Muscle of leg (tissue), 11 donors: ENCODE results near the gene SPEM1. TPM values are rescaled to one million over a fixed set of nuclear protein-coding genes. Genes with fewer than 3 reads are reported as not detected.

Source experiments
- DNase-seq: peaks from one replicate; pipeline ENCODE4 v3.0.0; 2013
- H3K27ac ChIP-seq: one replicate; pipeline ENCODE4 v1.5.1; 2013; ENCODE audit warnings: mild to moderate bottlenecking, low read length, control low read depth
- H3K27me3 ChIP-seq: one replicate; pipeline ENCODE4 v1.6.1; 2013; ENCODE audit warnings: low read length; ENCODE audit not compliant: control insufficient read depth, insufficient read depth
- H3K36me3 ChIP-seq: one replicate; pipeline ENCODE4 v1.6.1; 2013; ENCODE audit warnings: low read length; ENCODE audit not compliant: control insufficient read depth, insufficient read depth
- H3K4me1 ChIP-seq: one replicate; pipeline ENCODE4 v1.6.1; 2013; ENCODE audit warnings: low read length; ENCODE audit not compliant: control insufficient read depth, insufficient read depth
- H3K4me3 ChIP-seq: one replicate; pipeline ENCODE4 v1.5.1; 2013; ENCODE audit warnings: low read length, control low read depth
- H3K9me3 ChIP-seq: replicated peaks from 2 replicates; pipeline ENCODE4 v1.6.1; 2013; ENCODE audit warnings: low read depth, low read length; ENCODE audit not compliant: control insufficient read depth
- WGBS: methylation state at CpG from one replicate; pipeline ENCODE4 v1.1.5; 2013; ENCODE audit warnings: missing lambda C conversion rate; ENCODE audit not compliant: insufficient coverage; 5-methylcytosine and 5-hydroxymethylcytosine counted together
- polyA plus RNA-seq, 8 donors: library from polyadenylated mRNA; unstranded; fragments of 120-200 nt; gene quantifications; one replicate each; pipeline versions ENCODE4 v1.2.1 to v1.2.3, GENCODE V29; 2013; ENCODE audit warnings: inconsistent platforms in 1 of 8, low replicate concordance in 1 of 8; ENCODE audit not compliant: insufficient read length in 8 of 8, insufficient read depth in 1 of 8
- total RNA-seq: library from RNA; stranded (reverse); fragments of 120-200 nt; gene quantifications from one replicate; pipeline ENCODE4 v1.2.4, GENCODE V29; 2013

Gene SPEM1
- total and polyA plus RNA-seq, 9 donors = not detected

- no peak overlapping the region for H3K27ac ChIP-seq
- DNase-seq = no peak
- WGBS = 87% methylated on average over 6 of the region's 6 CpGs
- H3K9me3 ChIP-seq = no peaks in the 10 kb centered on the region
- no peak overlapping the region for H3K4me3 ChIP-seq
- H3K27me3 ChIP-seq = peaks cover 8% of the 10 kb centered on the region
- H3K36me3 ChIP-seq = peaks cover 18% of the 10 kb centered on the region
- peaks cover 16% of the 10 kb centered on the region for H3K4me1 ChIP-seq
Observed at GRCh38 chr17:7408863-7409262, 11.3 kb upstream of the SPEM1 start.

- 82% methylated on average over 6 of the region's 6 CpGs for WGBS
- H3K27me3 ChIP-seq = peaks cover 8% of the 10 kb centered on the region
- DNase-seq = no peak
- H3K4me1 ChIP-seq = peaks cover 16% of the 10 kb centered on the region
- H3K36me3 ChIP-seq = peaks cover 18% of the 10 kb centered on the region
- H3K4me3 ChIP-seq = no peak overlapping the region
- no peaks in the 10 kb centered on the region for H3K9me3 ChIP-seq
- H3K27ac ChIP-seq = no peak overlapping the region
Observed at GRCh38 chr17:7409716-7410115, 10.4 kb upstream of the SPEM1 start.

GRCh38 chr17:7410634-7411426 is 9.3 kb upstream of the SPEM1 start:
- WGBS = 78% methylated on average over 14 of the region's 25 CpGs

DNA sequence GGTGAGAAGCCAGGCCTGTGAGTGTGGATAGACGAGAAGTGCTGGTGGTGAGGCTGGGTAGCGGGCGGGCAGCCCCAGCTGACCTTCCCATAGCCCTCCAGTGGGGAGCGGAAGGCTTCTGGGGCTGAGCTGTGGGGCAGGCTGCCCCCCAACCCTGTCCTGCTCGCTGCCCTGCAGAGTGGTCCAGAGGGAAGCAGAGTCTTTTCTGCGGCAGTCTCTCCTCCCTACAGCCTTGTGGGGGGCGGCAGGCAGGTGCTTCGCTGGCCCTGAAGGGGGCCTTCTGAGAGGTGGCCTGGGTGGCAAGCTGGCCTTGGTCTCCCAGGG is 8.7 kb upstream of the SPEM1 start:
- WGBS = 91% methylated on average over 6 of the region's 8 CpGs
- H3K9me3 ChIP-seq = no peaks in the 10 kb centered on the region
- no peak overlapping the region for H3K4me3 ChIP-seq
- H3K27me3 ChIP-seq = no peaks in the 10 kb centered on the region
- no peak for DNase-seq
- no peak overlapping the region for H3K27ac ChIP-seq
- peaks cover 2% of the 10 kb centered on the region for H3K4me1 ChIP-seq
- H3K36me3 ChIP-seq = peaks cover 28% of the 10 kb centered on the region

More at GRCh38 chr17:7410634-7411426, 9.3 kb upstream of the SPEM1 start:
- H3K27ac ChIP-seq = no peak overlapping the region
- no peaks in the 10 kb centered on the region for H3K9me3 ChIP-seq
- H3K4me3 ChIP-seq = no peak overlapping the region
- H3K36me3 ChIP-seq = peaks cover 26% of the 10 kb centered on the region
- peaks cover 6% of the 10 kb centered on the region for H3K4me1 ChIP-seq
- DNase-seq = no peak
- H3K27me3 ChIP-seq = peaks cover 3% of the 10 kb centered on the region

DNA sequence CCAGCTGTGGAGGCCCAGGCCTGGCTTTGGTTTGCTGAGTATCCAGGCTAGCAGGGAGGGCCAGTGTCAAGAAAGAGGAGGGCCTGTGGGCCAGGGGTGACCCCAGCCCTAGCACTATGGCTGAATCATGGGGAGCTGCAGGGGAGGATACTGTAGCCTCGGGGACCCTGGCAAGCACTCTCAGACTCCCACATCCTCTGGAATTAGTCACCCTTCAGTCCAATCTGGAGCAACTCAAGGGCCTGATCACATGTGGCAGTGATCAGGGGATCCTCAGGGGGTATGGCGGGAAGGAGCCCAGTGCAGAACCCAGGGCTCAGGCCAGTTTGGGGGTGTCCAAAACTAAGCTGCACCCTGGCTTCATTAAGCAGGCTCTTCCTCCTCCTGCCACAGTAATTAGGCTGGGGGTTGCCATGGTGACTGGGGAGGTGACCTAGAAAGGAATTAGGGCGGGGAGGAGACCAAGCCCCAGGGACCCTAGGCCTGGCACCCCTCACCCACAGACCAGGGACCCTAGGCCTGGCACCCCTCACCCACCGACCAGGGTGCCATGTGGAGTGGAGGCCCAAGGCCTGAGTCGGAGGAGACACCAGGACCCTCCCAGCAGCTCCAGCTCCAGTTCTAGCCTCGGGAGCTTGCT is 6.7 kb upstream of the SPEM1 start:
- WGBS = 50% methylated on average over 1 of the region's 6 CpGs
- H3K36me3 ChIP-seq = peaks cover 30% of the 10 kb centered on the region
- H3K9me3 ChIP-seq = no peaks in the 10 kb centered on the region

GRCh38 chr17:7414837-7415236 is 5.3 kb upstream of the SPEM1 start:
- Histone ChIP-seq H3K27ac (no peak overlapping the region), H3K36me3 (peaks cover 20% of the 10 kb centered on the region), H3K4me3 (no peak overlapping the region), H3K9me3 (no peaks in the 10 kb centered on the region), H3K27me3 (no peaks in the 10 kb centered on the region), H3K4me1 (no peaks in the 10 kb centered on the region)
- WGBS = 77% methylated on average over 14 of the region's 14 CpGs
- no peak for DNase-seq

More for the DNA sequence above, 6.7 kb upstream of the SPEM1 start:
- H3K27ac ChIP-seq = no peak overlapping the region
- no peaks in the 10 kb centered on the region for H3K4me1 ChIP-seq
- no peak overlapping the region for H3K4me3 ChIP-seq
- DNase-seq = no peak
- no peaks in the 10 kb centered on the region for H3K27me3 ChIP-seq

DNA sequence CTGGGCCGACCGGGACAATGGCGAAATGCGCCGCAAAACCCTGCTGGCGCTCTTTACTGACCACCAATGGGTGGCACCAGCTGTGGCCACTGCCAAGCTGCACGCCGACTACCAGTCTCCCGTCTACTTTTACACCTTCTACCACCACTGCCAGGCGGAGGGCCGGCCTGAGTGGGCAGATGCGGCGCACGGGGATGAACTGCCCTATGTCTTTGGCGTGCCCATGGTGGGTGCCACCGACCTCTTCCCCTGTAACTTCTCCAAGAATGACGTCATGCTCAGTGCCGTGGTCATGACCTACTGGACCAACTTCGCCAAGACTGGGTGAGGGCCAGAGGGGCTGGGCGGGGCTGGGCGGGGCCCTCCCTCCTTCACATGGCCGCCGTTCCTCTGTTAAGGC is 4.3 kb upstream of the SPEM1 start:
- no peak overlapping the region for H3K27ac ChIP-seq
- H3K9me3 ChIP-seq = no peaks in the 10 kb centered on the region
- H3K27me3 ChIP-seq = no peaks in the 10 kb centered on the region
- peaks cover 14% of the 10 kb centered on the region for H3K36me3 ChIP-seq
- 87% methylated on average over 23 of the region's 23 CpGs for WGBS
- no peak overlapping the region for H3K4me3 ChIP-seq
- no peak for DNase-seq
- H3K4me1 ChIP-seq = no peaks in the 10 kb centered on the region

GRCh38 chr17:7416323-7416722 is 3.8 kb upstream of the SPEM1 start:
- H3K9me3 ChIP-seq = no peaks in the 10 kb centered on the region
- H3K4me1 ChIP-seq = no peaks in the 10 kb centered on the region
- no peak overlapping the region for H3K27ac ChIP-seq
- no peak for DNase-seq
- H3K4me3 ChIP-seq = no peak overlapping the region
- H3K27me3 ChIP-seq = no peaks in the 10 kb centered on the region
- H3K36me3 ChIP-seq = peaks cover 13% of the 10 kb centered on the region
- 53% methylated on average over 4 of the region's 6 CpGs for WGBS

GRCh38 chr17:7417056-7417655 is 3.0 kb upstream of the SPEM1 start:
- Histone ChIP-seq H3K27ac (no peak overlapping the region), H3K27me3 (no peaks in the 10 kb centered on the region), H3K4me1 (no peaks in the 10 kb centered on the region), H3K4me3 (no peak overlapping the region), H3K36me3 (peaks cover 13% of the 10 kb centered on the region), H3K9me3 (no peaks in the 10 kb centered on the region)
- WGBS = 92% methylated on average over 33 of the region's 54 CpGs
- no peak for DNase-seq

DNA sequence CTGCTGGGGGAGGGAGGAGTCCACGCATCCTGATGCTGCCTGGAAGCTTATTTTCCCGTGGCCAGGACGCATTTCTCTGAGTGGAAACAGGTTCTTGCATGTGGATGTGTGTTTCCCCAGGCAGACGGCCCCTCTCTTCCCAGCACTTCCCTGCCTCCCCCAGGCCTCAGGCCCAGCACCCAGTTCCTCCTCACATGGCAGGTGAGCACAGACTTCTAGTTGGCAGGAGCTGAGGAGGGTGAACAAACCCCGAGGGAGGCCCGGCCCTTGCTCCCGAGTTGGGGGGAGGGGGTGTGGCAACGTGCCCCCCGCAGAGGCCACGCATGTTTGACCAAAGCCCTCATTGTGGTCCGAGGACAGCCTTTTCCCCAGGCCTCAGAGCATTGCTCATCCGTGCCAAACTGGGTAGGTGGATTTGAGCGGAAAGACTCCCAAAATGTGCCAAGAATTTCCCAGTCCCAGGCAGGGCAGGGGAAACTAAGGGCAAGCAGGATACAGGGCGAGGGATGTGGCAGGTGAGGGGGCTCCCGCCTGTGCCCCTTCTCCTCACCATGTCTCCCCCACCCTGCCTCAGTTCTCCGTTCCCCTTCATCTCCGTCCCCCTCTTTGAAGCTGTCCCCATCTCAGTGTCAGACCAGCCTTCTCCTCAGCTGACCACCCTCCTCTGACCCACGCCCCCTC is 1.5 kb upstream of the SPEM1 start:
- H3K27me3 ChIP-seq = no peaks in the 10 kb centered on the region
- H3K4me1 ChIP-seq = no peaks in the 10 kb centered on the region
- no peak overlapping the region for H3K27ac ChIP-seq
- DNase-seq = no peak
- H3K9me3 ChIP-seq = no peaks in the 10 kb centered on the region
- WGBS = 49% methylated on average over 3 of the region's 18 CpGs
- H3K4me3 ChIP-seq = no peak overlapping the region
- H3K36me3 ChIP-seq = peaks cover 13% of the 10 kb centered on the region
